Measurements from ENCODE around the gene RNF128. TPM values are rescaled to one million over a fixed set of nuclear protein-coding genes. Genes with fewer than 3 reads are reported as not detected.
"Not testable (repeated sequence)": the region's sequence is repeated elsewhere in the genome, so short reads cannot be mapped to it uniquely, and the experiment has no call there.

RNF128 gene
- total RNA-seq, 1 donor from 2014 or later = 67.6 TPM

DNA sequence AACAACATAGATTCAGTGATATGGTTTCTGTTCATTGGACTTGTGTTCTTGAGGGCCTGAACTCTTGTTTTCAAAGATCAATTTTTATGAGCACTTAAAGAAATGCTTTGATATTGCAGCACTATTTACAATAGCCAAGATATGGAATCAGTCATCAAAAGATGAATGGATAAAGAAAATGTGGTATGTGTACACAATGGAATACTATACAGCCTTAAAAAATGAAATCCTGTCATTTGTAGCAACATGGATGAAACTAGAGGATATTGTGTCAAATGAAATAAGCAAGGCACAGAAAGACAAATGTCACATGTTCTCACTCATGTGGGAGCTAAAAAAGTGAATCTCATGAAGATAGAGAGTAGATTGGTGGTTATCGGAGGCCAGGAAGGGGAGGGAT, 21.9 kb downstream of the RNF128 start:
- DNase-seq (ENCODE audit: low spot score) = no peak

DNA sequence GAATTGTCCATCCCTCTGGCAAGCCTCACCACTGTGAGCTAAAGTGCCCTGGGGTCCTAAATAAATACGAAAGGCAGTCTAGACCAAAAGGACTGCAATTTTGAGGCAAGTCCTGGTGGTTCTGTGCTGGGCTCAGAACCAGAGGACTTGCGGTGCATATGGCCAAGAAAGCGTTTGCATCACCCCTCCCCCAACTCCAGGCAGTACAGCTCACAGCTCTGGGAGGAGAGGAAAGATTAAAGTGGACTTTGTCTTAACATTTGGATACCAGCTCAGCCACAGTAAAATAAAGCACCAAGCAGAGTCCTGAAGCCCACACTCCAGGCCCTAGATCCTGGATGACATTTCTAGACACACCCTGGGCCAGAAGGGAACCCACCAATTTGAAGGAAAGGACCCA, 24.9 kb downstream of the RNF128 start:
- no peak for DNase-seq (ENCODE audit: low spot score)

DNA sequence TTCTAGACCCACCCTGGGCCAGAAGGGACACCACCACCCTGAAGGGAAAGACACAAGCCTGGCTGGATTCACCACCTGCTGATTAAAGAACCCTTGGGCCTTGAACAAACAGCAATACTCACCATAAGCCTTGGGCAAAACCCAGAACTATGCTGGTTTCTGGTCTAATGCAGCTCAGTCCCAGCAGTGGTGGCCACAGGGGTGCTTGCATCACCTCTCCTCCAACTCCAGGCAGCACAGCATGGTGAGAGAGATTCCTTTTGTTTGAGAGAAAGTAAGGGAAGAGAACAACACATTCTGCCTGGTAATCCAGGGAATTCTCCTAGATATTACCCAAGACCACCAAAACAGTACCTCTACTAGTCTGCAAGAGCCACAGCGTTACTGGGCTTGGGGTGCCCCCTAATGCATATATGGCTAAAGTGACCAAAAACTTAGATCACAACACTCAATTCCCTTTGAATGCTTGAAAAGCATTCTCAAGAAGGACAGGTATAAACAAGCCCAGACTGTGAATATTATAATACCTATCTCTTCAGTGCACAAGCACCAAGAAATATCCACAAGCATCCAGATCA, 25.7 kb downstream of the RNF128 start:
- DNase-seq (ENCODE audit: low spot score) = no peak

DNA sequence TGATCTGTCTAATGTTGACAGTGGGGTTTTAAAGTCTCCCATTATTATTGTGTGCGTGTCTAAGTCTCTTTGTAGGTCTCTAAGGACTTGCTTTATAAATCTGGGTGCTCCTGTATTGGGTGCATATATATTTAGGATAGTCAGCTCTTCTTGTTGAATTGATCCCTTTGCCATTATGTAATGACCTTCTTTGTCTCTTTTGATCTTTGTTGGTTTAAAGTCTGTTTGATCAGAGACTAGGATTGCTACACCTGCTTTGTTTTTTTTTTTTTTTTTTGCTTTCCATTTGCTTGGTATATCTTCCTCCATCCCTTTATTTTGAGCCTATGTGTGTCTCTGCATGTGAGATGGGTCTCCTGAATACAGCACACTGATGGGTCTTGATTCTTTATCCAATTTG, 42.8 kb downstream of the RNF128 start:
- DNase-seq (ENCODE audit: low spot score) = not testable (repeated sequence)

DNA sequence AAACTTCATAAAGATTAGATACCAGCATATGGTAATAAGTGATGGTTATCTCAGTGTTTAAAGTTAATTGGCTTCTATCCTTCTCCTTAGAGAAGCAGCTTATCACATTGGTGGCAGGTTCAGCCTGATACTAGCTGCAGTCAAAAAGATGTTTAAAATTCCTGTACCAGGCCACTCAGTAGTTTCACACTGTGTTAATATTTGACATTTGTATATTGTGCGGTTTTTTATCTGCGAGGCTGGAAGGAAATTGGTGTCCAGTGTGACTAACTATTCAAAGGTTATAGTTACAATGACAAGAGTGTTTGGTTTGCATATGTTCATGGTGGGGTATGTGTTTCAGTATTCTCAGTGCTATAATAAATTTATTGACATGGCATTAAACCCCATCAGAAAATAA, 48.5 kb downstream of the RNF128 start:
- DNase-seq (ENCODE audit: low spot score) = no peak

DNA sequence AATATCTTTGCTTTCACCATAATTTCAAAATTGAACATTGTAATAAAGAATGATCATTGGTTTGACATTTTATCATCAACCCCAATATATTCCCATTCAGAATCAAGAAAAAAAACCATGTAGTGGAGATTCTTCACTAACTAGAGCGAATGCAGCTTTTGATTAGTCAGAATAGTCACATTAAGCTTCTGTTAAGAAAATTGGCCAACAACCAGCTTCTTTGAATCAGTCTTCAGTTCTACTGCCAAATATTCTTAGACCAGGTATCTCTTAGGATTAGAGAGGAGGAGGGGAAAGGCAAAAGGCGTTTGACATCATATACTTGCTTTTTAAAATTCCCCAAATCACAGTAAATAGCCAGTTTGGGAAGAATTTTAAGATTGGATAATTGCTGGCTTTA, 53.8 kb downstream of the RNF128 start:
- no peak for DNase-seq (ENCODE audit: low spot score)

DNA sequence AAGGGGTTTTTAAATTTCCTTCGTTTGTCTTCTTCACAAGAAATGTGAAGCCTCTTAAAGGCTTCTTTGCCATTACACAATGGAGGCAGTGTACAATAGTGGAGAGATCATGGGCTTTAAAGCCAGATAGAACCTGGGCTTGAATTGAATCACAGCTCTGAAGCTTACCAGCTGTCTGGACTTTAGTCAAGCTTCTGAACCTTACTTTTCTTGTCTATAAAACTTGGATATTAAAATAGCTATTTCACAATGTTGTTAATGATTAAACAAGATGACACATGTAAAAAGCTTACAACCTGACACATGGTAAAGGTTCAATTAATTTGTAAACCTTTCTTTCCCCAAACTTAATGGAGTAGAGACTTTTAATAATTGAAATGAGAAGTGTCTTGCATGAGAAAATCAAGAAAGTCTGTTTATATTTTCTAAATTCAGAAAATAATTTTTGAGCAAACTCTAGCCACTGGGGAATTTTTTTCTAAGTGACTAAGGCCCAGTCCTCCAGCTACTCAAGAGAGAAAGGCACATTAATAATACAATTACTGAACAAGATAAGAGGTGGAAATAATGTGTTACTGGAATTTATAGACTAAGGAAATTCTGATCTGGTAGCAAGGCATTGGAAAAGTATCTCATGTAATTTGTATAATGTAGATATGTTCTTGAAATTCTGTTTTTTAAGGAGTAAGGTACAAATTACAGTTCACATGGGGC, 54.3 kb downstream of the RNF128 start:
- no peak for DNase-seq (ENCODE audit: low spot score)

DNA sequence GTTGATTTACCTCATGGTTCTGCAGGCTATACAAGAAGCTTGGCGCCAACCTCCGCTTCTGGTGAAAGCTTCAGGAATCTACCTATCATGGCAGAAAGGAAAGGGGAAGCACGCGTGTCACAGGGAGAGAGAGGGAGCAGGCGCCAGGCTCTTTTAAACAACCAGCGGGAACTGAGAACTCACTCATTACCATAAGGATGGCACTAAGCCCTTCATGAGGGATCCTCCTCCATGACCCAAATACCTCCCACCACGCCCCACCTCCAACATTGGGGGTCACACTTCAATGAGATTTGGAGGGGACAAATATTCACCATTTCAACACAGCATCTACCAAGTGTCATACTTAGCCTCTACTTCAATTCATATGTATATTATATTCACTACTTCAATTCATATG, 57.2 kb downstream of the RNF128 start:
- no peak for DNase-seq (ENCODE audit: low spot score)

DNA sequence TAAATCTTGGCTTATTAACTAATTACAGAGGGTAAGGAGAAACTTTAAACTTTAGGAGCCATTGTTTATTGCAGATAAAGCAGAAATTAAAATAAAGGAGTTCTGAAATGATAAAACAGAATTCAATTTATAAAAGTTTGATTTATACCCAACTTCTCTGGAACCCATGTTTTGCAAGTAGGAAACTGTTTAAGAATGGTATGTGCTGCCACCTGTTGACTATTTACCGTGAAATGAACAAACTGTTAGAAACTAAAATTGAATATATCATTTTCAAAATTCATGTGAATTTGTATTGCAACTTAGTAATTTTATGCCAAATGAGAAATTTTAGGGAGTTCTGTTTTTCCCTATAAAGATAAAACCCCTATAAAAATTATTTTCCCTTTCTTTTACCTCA, 65.0 kb downstream of the RNF128 start:
- no peak for DNase-seq (ENCODE audit: low spot score)

DNA sequence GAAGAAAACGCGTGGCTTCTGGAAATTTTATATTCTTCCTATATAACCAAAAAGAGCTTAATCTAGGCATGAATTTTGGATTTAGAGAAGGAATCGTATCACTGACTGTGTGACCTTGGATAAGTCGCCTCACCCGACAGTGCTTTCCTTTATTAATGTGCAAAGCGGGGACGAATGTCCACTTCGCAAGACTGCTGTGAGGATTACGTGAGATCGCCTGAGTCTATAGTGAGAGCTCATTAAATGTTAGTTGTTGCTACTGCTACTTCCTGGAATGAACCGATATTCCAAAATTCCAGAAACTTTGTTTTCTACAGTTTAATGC, 75.5 kb downstream of the RNF128 start:
- no peak for DNase-seq (ENCODE audit: low spot score)

DNA sequence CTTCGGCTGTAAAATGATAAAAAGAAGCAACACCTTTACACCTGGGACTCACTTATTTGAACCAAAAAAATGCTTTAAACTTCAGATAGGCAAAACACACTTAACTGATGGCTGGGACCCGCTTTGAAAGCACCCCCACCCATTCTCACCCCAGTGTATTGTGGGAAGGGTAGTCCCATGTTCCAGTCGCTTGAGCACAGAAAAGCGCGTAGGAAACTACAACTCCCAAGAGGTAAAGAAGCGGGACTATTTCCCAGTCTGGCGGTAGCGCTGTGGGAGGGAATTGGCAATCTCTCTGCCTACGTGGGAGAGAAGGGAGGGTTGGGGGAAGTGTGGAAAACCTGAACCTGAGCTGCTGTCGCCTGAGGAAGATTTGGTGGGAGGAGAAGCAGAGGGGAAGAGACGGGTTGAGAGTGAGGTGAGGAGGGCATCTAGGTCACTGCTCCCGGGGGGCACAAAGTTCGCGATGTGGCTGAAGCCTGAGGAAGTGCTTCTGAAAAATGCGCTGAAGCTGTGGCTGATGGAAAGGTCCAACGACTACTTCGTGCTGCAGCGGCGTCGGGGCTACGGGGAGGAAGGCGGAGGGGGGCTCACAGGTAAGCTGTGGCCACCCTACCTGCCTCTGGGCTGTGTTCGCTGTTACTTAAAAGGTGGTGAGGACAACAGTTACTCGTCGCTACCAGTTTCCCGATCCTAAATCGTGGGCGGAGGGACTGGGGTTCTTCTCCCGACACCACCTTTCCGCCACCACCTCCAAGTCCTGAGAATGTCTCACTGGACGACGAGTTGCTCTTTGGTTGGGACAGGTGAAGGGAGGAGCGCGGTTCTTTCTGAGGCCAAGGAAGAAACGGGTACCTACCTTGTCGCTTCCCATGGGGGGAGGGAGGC, 76.1 kb downstream of the RNF128 start, which contains the start of gene TBC1D8B:
TSS of gene TBC1D8B (plus strand) at position 286 of the 888 bp plus-strand sequence. CDS start at position 467, 181 bp downstream.
- DNase-seq (ENCODE audit: low spot score) = peak; percentile 79

DNA sequence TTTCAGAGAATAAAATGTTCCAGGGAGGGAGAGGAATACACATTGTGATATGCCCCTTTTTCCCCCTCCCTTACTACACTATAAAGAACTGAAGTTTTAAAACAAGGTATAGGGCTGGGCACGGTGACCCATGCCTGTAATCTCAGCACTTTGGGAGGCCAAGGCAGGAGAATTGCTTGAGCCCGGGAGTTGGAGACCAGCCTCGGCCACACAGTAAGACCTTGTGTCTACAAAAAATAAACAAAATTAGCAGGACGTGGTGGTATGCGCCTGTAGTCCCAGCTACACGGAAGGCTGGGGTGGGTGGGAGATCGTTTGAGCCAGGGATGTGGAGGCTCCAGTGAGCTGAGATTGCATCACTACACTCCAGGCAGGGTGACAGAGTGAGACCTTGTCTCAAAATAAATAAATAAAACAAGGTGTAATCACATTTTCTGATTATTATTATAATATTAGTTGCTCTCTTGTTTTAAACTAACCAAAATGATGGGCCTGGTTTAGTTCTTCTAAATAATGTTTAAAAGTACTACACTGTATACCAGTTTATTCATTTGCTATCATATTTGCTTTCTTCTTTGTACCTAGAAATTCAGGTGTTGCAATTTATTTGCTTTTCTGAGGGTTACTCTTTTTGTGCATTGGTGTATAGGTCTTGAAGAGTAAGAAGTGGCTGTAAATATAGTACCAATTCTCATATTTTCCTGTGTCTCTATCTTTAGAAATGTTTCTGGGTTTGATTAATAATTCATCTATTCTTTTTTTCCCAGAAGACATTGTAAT, 84.8 kb downstream of the RNF128 start:
- no peak for DNase-seq (ENCODE audit: low spot score)

DNA sequence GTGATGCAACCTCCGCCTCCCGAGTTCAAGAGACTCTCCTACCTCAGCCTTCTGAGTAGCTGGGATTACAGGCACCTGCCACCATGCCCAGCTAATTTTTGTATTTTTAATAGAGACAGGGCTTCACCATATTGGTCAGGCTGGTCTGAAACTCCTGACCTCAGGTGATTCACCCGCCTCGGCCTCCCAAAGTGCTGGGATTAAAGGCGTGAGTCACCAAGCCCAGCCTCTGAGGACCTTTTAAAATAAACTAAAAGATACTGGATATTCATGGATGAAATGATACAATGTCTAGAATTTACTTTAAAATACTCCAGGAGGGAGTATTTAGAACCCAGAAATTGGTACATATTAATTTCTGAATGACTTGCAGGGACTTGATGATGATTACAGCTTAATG, 86.4 kb downstream of the RNF128 start:
- not testable (repeated sequence) for DNase-seq (ENCODE audit: low spot score)

DNA sequence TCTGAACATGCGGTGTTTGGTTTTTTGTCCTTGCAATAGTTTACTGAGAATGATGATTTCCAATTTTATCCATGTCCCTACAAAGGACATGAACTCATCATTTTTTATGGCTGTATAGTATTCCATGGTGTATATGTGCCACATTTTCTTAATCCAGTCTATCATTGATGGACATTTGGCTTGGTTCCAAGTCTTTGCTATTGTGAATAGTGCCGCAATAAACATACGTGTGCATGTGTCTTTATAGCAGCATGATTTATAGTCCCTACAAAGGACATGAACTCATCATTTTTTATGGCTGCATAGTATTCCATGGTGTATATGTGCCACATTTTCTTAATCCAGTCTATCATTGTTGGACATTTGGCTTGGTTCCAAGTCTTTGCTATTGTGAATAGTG, 87.6 kb downstream of the RNF128 start:
- not testable (repeated sequence) for DNase-seq (ENCODE audit: low spot score)

Other genes starting within 250 kb of the RNF128 start
- 14.9 TPM for gene RADX, start 114.7 kb upstream of the RNF128 start, total RNA-seq
- gene TBC1D8B, start 76.0 kb downstream of the RNF128 start, total RNA-seq = 11.1 TPM
- gene RIPPLY1, start 176.6 kb downstream of the RNF128 start, total RNA-seq = not detected
- not detected for gene CLDN2, start 193.7 kb downstream of the RNF128 start, total RNA-seq